Testis (tissue), 3 donors: Measurements from ENCODE around the gene CIB4. TPM values are rescaled to one million over a fixed set of nuclear protein-coding genes. Genes with fewer than 3 reads are reported as not detected.

Source experiments
- DNase-seq: peaks from one replicate; pipeline ENCODE4 v3.0.0-alpha.2; 2019
- H3K27ac ChIP-seq, 2 donors: fragments of 200-600 bp; sonication (generic); one replicate each; pipeline ENCODE4 v1.5.1; 2019
- H3K27me3 ChIP-seq: fragments of 200-600 bp; sonication (generic); one replicate; pipeline ENCODE4 v1.5.1; 2019
- H3K36me3 ChIP-seq: fragments of 200-600 bp; sonication (generic); one replicate; pipeline ENCODE4 v1.5.1; 2017; ENCODE audit warnings: low read depth; ENCODE audit errors: missing control alignments
- H3K4me1 ChIP-seq: fragments of 200-600 bp; sonication (generic); one replicate; pipeline ENCODE4 v1.5.1; 2019
- H3K4me3 ChIP-seq, 2 donors: fragments of 200-600 bp; sonication (generic); one replicate each; pipeline ENCODE4 v1.5.1; 2017 to 2019
- H3K9me3 ChIP-seq: fragments of 200-600 bp; sonication (generic); one replicate; pipeline ENCODE4 v1.5.1; 2017
- CTCF ChIP-seq, 3 experiments: fragments of 450-650 bp in 2 of 3; fragments of 200-600 bp in 1 of 3; sonication (generic) in 1 of 3; IDR thresholded peaks; one replicate each; pipeline ENCODE4 v1.5.1; 2016 to 2019; ENCODE audit warnings: antibody characterized with exemption in 3 of 3, mild to moderate bottlenecking in 2 of 3, moderate library complexity in 1 of 3
- POLR2A ChIP-seq: fragments of 450-650 bp; IDR thresholded peaks from one replicate; pipeline ENCODE4 v1.6.1; 2017; ENCODE audit warnings: antibody characterized with exemption, mild to moderate bottlenecking, moderate library complexity
- WGBS, 2 donors: methylation state at CpG; one replicate each; pipeline ENCODE4 v1.1.5; 2018; 5-methylcytosine and 5-hydroxymethylcytosine counted together
- intact Hi-C: fragments of 100-400 bp; cut with DNase I; formaldehyde crosslinking; loops from one replicate; pipeline ENCODE4 v1.15.1; 2023; ENCODE audit warnings: low total_unique reads
- polyA plus RNA-seq: library from polyadenylated mRNA; stranded (reverse); fragments of 350-450 nt; fragmentation: Illumina TruSeq; extraction: RNeasy Lipid Tissue Mini Kit (QIAGEN cat#74804); gene quantifications from one replicate; pipeline ENCODE4 v1.2.3, GENCODE V29; 2014; ENCODE audit warnings: low read depth, low replicate concordance; ENCODE audit not compliant: insufficient read depth
- total RNA-seq, 2 donors: library from RNA; depleted of rRNA; stranded (reverse); fragments of >200 nt; gene quantifications; one replicate each; pipeline ENCODE4 v1.2.3, GENCODE V29; 2016

The CIB4 gene
- total and polyA plus RNA-seq, 3 donors from 2014 or later = 7.5 to 30.6 (median 8.7) TPM

- Histone ChIP-seq H3K27ac (no peak overlapping the region), H3K27me3 (no peaks in the 10 kb centered on the region), H3K4me1 (no peaks in the 10 kb centered on the region), H3K9me3 (no peaks in the 10 kb centered on the region), H3K36me3 (no peaks in the 10 kb centered on the region), H3K4me3 (no peak overlapping the region)
- intact Hi-C loops = no loop called here
- DNase-seq = no peak
- 81 to 82% methylated on average over 11 of the region's 11 CpGs for WGBS, 2 donors
- TF ChIP-seq CTCF (IDR thresholded peaks at IDR 0.05) = no peak
- TF ChIP-seq POLR2A = no peak
These were observed 31.1 kb upstream of the CIB4 start for GRCh38 chr2:26672112-26672817.

GRCh38 chr2:26671691-26672090 is 30.5 kb upstream of the CIB4 start:
- DNase-seq = no peak
- 90 to 93% methylated on average over 5 of the region's 5 CpGs for WGBS, 2 donors

GRCh38 chr2:26670931-26671460 is 29.8 kb upstream of the CIB4 start:
- Histone ChIP-seq H3K9me3 (no peaks in the 10 kb centered on the region), H3K4me1 (no peaks in the 10 kb centered on the region), H3K27ac (no peak overlapping the region), H3K36me3 (no peaks in the 10 kb centered on the region), H3K27me3 (no peaks in the 10 kb centered on the region), H3K4me3 (no peak overlapping the region)
- no peak for TF ChIP-seq POLR2A
- no peak for TF ChIP-seq CTCF (IDR thresholded peaks at IDR 0.05)
- no peak for DNase-seq
- WGBS, 2 donors = 96 to 100% methylated on average over 5 of the region's 5 CpGs
- intact Hi-C loops = no loop called here

More at GRCh38 chr2:26671691-26672090, 30.5 kb upstream of the CIB4 start:
- Histone ChIP-seq H3K36me3 (no peaks in the 10 kb centered on the region), H3K27ac (no peak overlapping the region), H3K27me3 (no peaks in the 10 kb centered on the region), H3K4me1 (no peaks in the 10 kb centered on the region), H3K4me3 (no peak overlapping the region), H3K9me3 (no peaks in the 10 kb centered on the region)
- intact Hi-C loops = no loop called here
- no peak for TF ChIP-seq CTCF (IDR thresholded peaks at IDR 0.05)
- no peak for TF ChIP-seq POLR2A

- intact Hi-C loops = no loop called here
- WGBS, 2 donors = 49 to 58% methylated on average over 3 of the region's 3 CpGs
- no peak for DNase-seq
- Histone ChIP-seq H3K4me3 (no peak overlapping the region), H3K4me1 (no peaks in the 10 kb centered on the region), H3K36me3 (no peaks in the 10 kb centered on the region), H3K27ac (no peak overlapping the region), H3K9me3 (no peaks in the 10 kb centered on the region), H3K27me3 (no peaks in the 10 kb centered on the region)
- no peak for TF ChIP-seq CTCF (IDR thresholded peaks at IDR 0.05)
- no peak for TF ChIP-seq POLR2A
These were observed 29.0 kb upstream of the CIB4 start for GRCh38 chr2:26670171-26670570.
